GM12878 (cell line): ENCODE data around the gene ZNF311. TPM values are rescaled to one million over a fixed set of nuclear protein-coding genes. Genes with fewer than 3 reads are reported as not detected.

Experiments used
- ASH2L ChIP-seq: fragments of 300-600, 200-600 bp; sonication (generic); IDR thresholded peaks from 2 replicates; pipeline ENCODE4 v1.6.1; 2017; ENCODE audit warnings: low read depth, mild to moderate bottlenecking, borderline replicate concordance
- IKZF2 ChIP-seq, 2 experiments: fragments of 450-650 bp; IDR thresholded peaks; 2 replicates each; pipeline ENCODE4 v1.6.1; 2017; ENCODE audit warnings: mild to moderate bottlenecking in 2 of 2, moderate library complexity in 2 of 2
- SMARCA5 ChIP-seq: fragments of 450-650 bp; IDR thresholded peaks from 2 replicates; pipeline ENCODE4 v1.6.1; 2017; ENCODE audit warnings: mild to moderate bottlenecking
- SREBF1 ChIP-seq: IDR thresholded peaks from 2 replicates; pipeline ENCODE4 v1.6.1; 2012; ENCODE audit warnings: mild to moderate bottlenecking, low read length
- TAF1 ChIP-seq: IDR thresholded peaks from 2 replicates; pipeline ENCODE4 v1.6.1; 2011; ENCODE audit warnings: mild to moderate bottlenecking, low read depth, low read length, borderline replicate concordance
- YBX1 ChIP-seq: fragments of 450-650 bp; IDR thresholded peaks from 2 replicates; pipeline ENCODE4 v1.6.1; 2016; ENCODE audit warnings: antibody characterized with exemption
- YY1 ChIP-seq: IDR thresholded peaks from 2 replicates; pipeline ENCODE4 v1.6.1; 2011; ENCODE audit warnings: low read depth, mild to moderate bottlenecking, low read length
- ZBED1 ChIP-seq: IDR thresholded peaks from 2 replicates; pipeline ENCODE4 v1.6.1; 2016; ENCODE audit warnings: borderline replicate concordance
- ZNF274 ChIP-seq: IDR thresholded peaks from one replicate; pipeline ENCODE4 v1.8.0; 2011; ENCODE audit not compliant: insufficient read length, insufficient read depth
- polyA plus RNA-seq, 11 experiments: library from polyadenylated mRNA; depleted of rRNA in 4 of 11; unstranded in 6 of 11; stranded (reverse) in 5 of 11; fragments of >200 nt; fragmentation: Nextera tagmentation in 4 of 11; fragmentation: Illumina TruSeq in 1 of 11; extraction: Ambion mirVana in 4 of 11; extraction: Trizol in 1 of 11; gene quantifications; 1 replicate in 1 of 11; 2 replicates in 10 of 11; pipeline versions ENCODE4 v1.2.1 to v1.2.3, GENCODE V29; 2011 to 2016; ENCODE audit warnings: inconsistent platforms in 2 of 11, missing spikeins in 2 of 11, low read depth in 1 of 11
- total RNA-seq, 4 experiments: library from RNA; depleted of rRNA in 3 of 4; stranded (reverse); fragments of >200 nt in 3 of 4; fragmentation: Illumina TruSeq in 1 of 4; extraction: Trizol in 1 of 4; gene quantifications; 2 replicates each; pipeline versions ENCODE4 v1.2.1 to v1.2.3, GENCODE V29; 2013 to 2021
- TF ChIP-seq, protein P1 (sequence below): fragments of 450-650 bp; IDR thresholded peaks from 2 replicates; pipeline ENCODE4 v1.6.1; 2017; ENCODE audit warnings: mild to moderate bottlenecking, moderate library complexity
- TF ChIP-seq, protein P2 (sequence below): fragments of 150-350 bp; IDR thresholded peaks from 2 replicates; pipeline ENCODE4 v1.6.1; 2014; ENCODE audit warnings: mild to moderate bottlenecking, low read depth, low read length
- TF ChIP-seq, protein P3 (sequence below): IDR thresholded peaks from 2 replicates; pipeline ENCODE4 v1.6.1; 2011; ENCODE audit warnings: mild to moderate bottlenecking, low read depth, low read length, moderate library complexity; ENCODE audit not compliant: insufficient replicate concordance

The ZNF311 gene
- total and polyA plus RNA-seq, 10 of the 15 experiments (the other 5 are each of a cell fraction or from before 2014, with no cell fraction given) = 0.07 TPM; not detected in 9

DNA sequence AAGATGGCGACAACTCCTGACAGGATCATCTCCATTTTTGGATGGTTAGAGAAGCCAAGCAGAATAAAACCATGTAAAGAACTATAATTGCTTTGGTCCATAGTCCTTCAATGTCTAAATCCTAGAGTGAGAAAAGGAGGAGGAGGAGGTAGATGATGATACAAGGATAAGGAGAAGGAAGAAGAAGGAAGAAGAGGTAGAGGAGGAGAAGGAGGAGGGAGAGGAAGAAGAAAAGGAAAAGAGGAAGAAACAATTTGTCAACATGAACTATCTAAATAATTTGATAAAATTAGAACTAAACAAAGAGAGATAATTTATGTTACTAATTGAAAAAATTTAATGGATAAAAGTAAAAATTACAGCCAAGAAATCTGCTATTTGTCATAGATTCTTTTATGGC is 40.0 kb upstream of the ZNF311 start, which contains the start of gene OR2W1 (continued):
- TF ChIP-seq, protein P1, sequence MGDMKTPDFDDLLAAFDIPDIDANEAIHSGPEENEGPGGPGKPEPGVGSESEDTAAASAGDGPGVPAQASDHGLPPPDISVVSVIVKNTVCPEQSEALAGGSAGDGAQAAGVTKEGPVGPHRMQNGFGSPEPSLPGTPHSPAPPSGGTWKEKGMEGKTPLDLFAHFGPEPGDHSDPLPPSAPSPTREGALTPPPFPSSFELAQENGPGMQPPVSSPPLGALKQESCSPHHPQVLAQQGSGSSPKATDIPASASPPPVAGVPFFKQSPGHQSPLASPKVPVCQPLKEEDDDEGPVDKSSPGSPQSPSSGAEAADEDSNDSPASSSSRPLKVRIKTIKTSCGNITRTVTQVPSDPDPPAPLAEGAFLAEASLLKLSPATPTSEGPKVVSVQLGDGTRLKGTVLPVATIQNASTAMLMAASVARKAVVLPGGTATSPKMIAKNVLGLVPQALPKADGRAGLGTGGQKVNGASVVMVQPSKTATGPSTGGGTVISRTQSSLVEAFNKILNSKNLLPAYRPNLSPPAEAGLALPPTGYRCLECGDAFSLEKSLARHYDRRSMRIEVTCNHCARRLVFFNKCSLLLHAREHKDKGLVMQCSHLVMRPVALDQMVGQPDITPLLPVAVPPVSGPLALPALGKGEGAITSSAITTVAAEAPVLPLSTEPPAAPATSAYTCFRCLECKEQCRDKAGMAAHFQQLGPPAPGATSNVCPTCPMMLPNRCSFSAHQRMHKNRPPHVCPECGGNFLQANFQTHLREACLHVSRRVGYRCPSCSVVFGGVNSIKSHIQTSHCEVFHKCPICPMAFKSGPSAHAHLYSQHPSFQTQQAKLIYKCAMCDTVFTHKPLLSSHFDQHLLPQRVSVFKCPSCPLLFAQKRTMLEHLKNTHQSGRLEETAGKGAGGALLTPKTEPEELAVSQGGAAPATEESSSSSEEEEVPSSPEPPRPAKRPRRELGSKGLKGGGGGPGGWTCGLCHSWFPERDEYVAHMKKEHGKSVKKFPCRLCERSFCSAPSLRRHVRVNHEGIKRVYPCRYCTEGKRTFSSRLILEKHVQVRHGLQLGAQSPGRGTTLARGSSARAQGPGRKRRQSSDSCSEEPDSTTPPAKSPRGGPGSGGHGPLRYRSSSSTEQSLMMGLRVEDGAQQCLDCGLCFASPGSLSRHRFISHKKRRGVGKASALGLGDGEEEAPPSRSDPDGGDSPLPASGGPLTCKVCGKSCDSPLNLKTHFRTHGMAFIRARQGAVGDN = no peak
- no peak for TF ChIP-seq ZNF274
- no peak for TF ChIP-seq YBX1
- no peak for TF ChIP-seq YY1
- no peak for TF ChIP-seq ZBED1
- no peak for TF ChIP-seq TAF1
- TF ChIP-seq ASH2L = no peak
- TF ChIP-seq, protein P2, sequence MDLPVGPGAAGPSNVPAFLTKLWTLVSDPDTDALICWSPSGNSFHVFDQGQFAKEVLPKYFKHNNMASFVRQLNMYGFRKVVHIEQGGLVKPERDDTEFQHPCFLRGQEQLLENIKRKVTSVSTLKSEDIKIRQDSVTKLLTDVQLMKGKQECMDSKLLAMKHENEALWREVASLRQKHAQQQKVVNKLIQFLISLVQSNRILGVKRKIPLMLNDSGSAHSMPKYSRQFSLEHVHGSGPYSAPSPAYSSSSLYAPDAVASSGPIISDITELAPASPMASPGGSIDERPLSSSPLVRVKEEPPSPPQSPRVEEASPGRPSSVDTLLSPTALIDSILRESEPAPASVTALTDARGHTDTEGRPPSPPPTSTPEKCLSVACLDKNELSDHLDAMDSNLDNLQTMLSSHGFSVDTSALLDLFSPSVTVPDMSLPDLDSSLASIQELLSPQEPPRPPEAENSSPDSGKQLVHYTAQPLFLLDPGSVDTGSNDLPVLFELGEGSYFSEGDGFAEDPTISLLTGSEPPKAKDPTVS = no peak
- TF ChIP-seq, protein P3, sequence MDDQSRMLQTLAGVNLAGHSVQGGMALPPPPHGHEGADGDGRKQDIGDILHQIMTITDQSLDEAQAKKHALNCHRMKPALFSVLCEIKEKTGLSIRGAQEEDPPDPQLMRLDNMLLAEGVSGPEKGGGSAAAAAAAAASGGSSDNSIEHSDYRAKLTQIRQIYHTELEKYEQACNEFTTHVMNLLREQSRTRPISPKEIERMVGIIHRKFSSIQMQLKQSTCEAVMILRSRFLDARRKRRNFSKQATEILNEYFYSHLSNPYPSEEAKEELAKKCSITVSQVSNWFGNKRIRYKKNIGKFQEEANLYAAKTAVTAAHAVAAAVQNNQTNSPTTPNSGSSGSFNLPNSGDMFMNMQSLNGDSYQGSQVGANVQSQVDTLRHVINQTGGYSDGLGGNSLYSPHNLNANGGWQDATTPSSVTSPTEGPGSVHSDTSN = no peak
- no peak for TF ChIP-seq SREBF1
- no peak for TF ChIP-seq IKZF2 (IDR thresholded peaks at IDR 0.05)
- no peak for TF ChIP-seq SMARCA5
